ENCODE data around the gene CPXM2.

The CPXM2 gene

DNA sequence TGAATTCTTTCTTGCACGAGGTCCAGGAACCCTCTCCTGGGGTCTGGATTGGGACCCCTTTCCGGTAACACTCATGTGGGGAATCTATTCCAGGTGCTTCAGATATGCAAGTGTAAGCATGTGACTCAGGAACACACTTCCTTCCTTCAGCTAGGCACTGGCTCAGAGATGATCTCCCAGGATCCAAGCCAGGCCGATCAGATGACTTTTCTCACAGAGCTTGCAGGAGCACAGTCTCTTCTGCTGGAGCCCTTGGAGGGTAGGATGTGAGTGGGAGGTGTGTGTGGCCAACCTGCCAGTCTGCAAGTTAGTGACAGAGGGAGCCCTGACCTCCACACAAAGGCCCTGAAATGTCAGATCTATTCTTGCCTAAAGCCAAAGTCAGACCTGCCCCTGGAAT, 108.3 kb downstream of the CPXM2 start:
- no peak overlapping the region for H3K4me3 ChIP-seq
- no peak for DNase-seq
- H3K4me1 ChIP-seq, result peaks cover 0 to 10% (median 0%) of the 10 kb centered on the region in 4 donors
- intact Hi-C loops (cut with DNase I; ENCODE audit: low total_unique reads), result no loop called here
- H3K27ac ChIP-seq, result no peak overlapping the region
- TF ChIP-seq, protein P1, sequence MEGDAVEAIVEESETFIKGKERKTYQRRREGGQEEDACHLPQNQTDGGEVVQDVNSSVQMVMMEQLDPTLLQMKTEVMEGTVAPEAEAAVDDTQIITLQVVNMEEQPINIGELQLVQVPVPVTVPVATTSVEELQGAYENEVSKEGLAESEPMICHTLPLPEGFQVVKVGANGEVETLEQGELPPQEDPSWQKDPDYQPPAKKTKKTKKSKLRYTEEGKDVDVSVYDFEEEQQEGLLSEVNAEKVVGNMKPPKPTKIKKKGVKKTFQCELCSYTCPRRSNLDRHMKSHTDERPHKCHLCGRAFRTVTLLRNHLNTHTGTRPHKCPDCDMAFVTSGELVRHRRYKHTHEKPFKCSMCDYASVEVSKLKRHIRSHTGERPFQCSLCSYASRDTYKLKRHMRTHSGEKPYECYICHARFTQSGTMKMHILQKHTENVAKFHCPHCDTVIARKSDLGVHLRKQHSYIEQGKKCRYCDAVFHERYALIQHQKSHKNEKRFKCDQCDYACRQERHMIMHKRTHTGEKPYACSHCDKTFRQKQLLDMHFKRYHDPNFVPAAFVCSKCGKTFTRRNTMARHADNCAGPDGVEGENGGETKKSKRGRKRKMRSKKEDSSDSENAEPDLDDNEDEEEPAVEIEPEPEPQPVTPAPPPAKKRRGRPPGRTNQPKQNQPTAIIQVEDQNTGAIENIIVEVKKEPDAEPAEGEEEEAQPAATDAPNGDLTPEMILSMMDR (IDR thresholded peaks at IDR 0.05), result no peak
- no peaks in the 10 kb centered on the region for H3K9me3 ChIP-seq
- H3K36me3 ChIP-seq, result peaks cover 0 to 7% (median 0%) of the 10 kb centered on the region in 3 donors
- no peaks in the 10 kb centered on the region for H3K27me3 ChIP-seq

DNA sequence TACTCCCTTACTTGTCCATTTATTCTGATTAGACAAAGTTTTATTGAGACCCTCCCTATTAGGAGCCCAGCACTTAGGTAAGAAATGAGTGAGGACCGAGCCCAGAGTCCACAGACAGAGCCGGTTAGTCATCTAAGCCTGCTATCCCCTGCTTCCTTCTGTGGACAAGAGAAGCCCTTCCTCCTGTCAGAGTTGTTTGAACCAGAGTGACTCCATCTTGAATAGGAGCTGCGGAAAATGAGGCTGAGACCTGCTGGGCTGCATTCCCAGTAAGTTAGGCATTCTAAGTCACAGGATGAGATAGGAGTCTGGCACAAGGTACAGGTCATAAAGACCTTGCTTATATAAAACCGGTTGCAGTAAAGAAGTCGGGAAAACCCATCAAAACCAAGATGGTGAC, 109.1 kb downstream of the CPXM2 start:
- intact Hi-C loops (cut with DNase I; ENCODE audit: low total_unique reads), result no loop called here
- no peak for DNase-seq
- TF ChIP-seq, protein P1 (IDR thresholded peaks at IDR 0.05), result no peak
- Histone ChIP-seq H3K27ac (no peak overlapping the region), H3K9me3 (no peaks in the 10 kb centered on the region), H3K4me1 (peaks cover 0 to 10% (median 0%) of the 10 kb centered on the region in 4 donors), H3K36me3 (peaks cover 0 to 7% (median 0%) of the 10 kb centered on the region in 3 donors), H3K27me3 (no peaks in the 10 kb centered on the region), H3K4me3 (no peak overlapping the region)

DNA sequence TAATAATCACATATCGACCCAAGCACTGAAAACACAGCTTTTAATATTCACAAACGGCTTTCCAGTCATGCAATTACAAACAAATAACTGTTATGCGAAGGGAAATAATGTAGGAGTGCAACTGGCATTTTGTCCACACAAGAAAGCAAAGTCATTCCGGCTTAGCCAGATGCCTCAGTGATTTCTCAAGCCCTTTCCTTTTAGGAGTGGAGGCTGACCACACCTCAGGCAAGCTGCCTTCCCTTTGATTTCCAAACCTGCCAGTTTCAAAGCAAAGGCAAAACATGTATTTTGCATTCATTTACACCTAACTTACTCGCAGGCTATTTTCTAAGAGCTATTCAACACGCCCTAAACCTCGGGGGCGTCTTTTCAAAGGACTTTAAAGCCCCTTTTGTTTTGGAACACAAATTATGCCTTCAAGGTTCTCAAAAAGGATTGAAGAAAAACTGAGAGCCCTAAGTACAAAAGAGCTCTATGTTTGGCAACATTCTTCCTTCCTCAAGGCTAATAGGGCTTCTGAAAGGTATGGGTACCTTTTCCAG, 109.6 kb downstream of the CPXM2 start:
- no peak for DNase-seq
- H3K27me3 ChIP-seq, result no peaks in the 10 kb centered on the region
- H3K4me3 ChIP-seq, result no peak overlapping the region
- H3K36me3 ChIP-seq, result peaks cover 0 to 7% (median 0%) of the 10 kb centered on the region in 3 donors
- no peak overlapping the region for H3K27ac ChIP-seq
- TF ChIP-seq, protein P1 (IDR thresholded peaks at IDR 0.05), result no peak
- peaks cover 0 to 10% (median 0%) of the 10 kb centered on the region in 4 donors for H3K4me1 ChIP-seq
- intact Hi-C loops (cut with DNase I; ENCODE audit: low total_unique reads), result no loop called here
- no peaks in the 10 kb centered on the region for H3K9me3 ChIP-seq

DNA sequence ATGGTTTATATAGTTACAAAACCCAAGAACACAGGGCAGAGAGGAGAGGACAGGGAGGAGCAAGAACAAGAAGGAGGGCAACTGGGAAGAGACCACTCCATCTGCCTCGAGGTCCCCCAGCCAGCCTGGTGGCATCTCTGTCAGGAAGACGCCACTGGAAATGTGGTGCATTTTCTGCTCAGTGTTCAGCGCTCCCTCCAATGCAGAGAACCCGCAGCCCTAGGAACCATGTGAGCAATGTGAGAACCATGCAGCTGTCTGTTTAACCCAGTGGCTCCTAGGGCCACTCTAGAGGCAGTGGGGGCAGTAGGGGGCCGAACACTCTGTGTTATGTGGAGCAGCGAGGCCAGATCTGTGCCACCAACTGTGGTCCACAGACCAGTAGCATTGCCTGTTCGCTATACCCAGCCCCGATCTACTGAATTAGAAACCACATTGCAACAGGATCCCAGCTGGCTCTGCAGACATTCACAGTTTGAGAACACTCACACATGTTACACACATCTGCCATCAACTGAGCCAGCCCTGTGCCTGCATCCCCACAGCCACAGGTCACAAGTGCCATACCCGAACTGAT, 110.2 kb downstream of the CPXM2 start:
- Histone ChIP-seq H3K27me3 (no peaks in the 10 kb centered on the region), H3K4me1 (peaks cover 0 to 10% (median 0%) of the 10 kb centered on the region in 4 donors), H3K4me3 (no peak overlapping the region), H3K27ac (no peak overlapping the region), H3K9me3 (no peaks in the 10 kb centered on the region), H3K36me3 (peaks cover 0 to 5% (median 0%) of the 10 kb centered on the region in 3 donors)
- intact Hi-C loops (cut with DNase I; ENCODE audit: low total_unique reads), result no loop called here
- TF ChIP-seq, protein P1 (IDR thresholded peaks at IDR 0.05), result no peak
- no peak for DNase-seq

DNA sequence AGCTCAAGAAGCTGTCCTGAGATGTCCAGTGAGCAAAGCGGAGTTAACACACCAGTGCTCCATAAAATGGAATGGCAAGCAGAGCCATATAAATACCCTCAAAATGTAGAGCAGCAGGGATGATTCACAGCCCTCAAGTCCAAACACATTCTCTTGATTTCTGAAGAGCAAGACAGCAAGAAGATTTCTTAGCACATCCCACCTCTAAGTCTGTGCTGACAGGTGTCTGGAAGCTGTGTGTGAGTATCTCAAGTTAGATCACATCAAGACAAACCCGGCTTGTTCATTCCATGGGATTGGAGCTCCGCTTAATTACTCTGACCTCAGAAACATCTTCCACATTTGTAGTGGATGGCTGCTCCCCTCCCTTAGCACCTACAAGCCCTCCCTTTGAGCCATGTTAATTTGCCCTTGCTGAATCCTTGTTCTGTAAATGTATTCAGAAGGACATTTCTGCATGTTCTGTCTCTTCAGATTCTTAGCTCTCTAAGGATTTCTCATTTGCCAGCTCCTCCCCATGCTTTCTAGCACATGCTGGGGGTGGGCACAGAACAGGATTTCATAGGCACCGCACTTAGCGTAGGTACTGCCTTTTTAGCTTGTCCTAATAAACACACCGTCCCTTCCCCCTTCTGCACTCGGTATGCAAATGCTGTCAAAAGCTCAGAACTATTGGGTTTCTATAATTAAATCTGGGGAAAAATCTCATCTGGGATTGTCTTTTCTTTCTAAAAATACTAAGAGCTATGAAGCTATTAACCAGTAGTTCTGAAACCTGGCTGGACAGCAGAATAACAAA, 112.7 kb downstream of the CPXM2 start:
- Histone ChIP-seq H3K9me3 (no peaks in the 10 kb centered on the region), H3K27ac (no peak overlapping the region), H3K4me3 (no peak overlapping the region), H3K36me3 (no peaks in the 10 kb centered on the region), H3K27me3 (no peaks in the 10 kb centered on the region), H3K4me1 (peaks cover 0 to 9% (median 0%) of the 10 kb centered on the region in 4 donors)
- TF ChIP-seq, protein P1 (IDR thresholded peaks at IDR 0.05), result no peak
- intact Hi-C loops (cut with DNase I; ENCODE audit: low total_unique reads), result no loop called here
- no peak for DNase-seq

All from tibial artery (tissue), 4 donors.